ENCODE results near the gene PTPRN2. TPM values are rescaled to one million over a fixed set of nuclear protein-coding genes. Genes with fewer than 3 reads are reported as not detected.

The PTPRN2 gene
- total RNA-seq, 1 experiment from 2014 or later: 2.1 TPM

DNA sequence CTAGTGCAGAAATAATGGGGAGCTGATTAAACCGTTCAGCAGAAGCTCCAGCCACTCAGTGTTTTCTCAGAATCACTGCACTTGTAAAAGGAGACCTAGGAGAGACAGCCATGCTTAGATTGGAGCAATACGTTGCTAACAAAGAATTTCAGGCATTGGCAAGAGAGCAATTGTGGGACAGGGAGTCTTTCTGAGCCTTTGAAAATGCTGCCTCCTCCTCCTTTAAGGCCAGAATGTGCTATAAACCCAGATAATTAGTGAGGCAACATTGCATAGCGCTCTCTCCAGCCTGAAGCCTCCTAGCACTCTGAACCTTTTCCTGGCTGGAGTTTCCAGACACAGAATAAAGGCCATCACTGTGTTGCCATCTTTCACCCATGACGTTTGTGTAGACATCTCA, 18.5 kb upstream of the PTPRN2 start (continued):
- no peak for TF ChIP-seq YY1 (IDR thresholded peaks at IDR 0.05; ENCODE audit: extremely low read depth, insufficient replicate concordance, low read depth, low read length)
- TF ChIP-seq ZNF274 (IDR thresholded peaks at IDR 0.05; ENCODE audit: low read depth, low read length): no peak
- TF ChIP-seq ZFX (IDR thresholded peaks at IDR 0.05): no peak
- TF ChIP-seq, protein P1, sequence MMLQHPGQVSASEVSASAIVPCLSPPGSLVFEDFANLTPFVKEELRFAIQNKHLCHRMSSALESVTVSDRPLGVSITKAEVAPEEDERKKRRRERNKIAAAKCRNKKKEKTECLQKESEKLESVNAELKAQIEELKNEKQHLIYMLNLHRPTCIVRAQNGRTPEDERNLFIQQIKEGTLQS (IDR thresholded peaks at IDR 0.05): no peak

DNA sequence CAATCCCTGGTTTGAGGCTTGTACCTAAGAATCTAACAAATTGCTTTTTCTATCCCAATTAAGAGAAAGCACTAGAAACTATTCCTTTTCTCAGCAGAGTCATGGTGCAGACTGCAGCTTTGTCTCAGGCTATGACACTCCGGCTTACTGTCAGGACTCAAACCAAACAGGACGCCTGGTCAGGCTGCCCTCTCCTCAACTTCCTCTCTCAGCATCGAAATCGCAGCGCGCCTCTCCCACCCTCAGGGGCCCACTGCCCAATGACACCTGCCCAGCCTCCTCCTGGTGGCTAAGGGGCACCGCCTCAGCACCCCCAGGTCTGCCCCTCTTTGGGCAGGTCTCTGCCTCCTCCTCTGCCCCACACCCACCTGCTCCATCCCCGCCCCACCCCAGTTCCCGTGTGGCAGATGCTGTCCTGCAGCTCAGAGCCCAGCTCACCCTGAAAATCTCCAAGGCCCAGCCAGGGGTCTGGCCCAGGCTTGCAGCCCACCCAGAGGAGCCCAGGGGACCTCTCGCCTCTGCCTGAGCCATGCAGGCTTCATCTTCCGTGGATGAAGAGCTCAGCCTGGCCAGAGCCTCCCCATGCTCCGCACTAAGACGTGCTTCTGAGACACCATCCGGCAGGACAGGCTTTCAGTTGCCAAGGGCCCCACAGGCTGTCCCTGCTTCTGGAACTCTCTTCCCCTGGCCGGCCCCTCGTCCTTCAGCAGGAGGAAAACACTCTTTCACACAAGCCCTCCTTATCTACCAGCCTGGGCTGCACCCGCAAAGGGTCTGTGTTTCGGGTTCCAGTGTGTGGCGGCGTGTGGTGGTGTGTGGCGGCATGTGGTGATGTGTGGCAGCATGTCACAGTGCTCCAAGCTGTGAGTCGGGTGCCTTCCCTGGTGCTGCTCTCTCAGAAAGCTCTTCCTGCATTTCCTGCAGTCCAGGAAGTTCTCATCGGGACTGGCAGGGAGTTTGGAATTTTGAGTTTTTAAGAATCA, 16.4 kb upstream of the PTPRN2 start:
- Histone ChIP-seq H3K36me3 (ENCODE audit: control insufficient read depth in 1 of 2, insufficient read depth in 2 of 2, low read length in 2 of 2) (no peaks in the 10 kb centered on the region; a peak in 2 of 4 replicates), H3K4me3 (replicated peaks in 1 of 2; ENCODE audit: low read depth in 1 of 2, low read length in 2 of 2) (no peak overlapping the region), H3K9ac (ENCODE audit: low read length) (no peak overlapping the region), H3K9me3 (ENCODE audit: control insufficient read depth in 1 of 2, insufficient read depth in 1 of 2, low read depth in 1 of 2, low read length in 2 of 2) (no peaks in the 10 kb centered on the region), H2AFZ (ENCODE audit: low read depth, low read length, poor library complexity, severe bottlenecking) (no peak overlapping the region), H3K79me2 (ENCODE audit: insufficient read depth, low read length) (no peaks in the 10 kb centered on the region), H3K27me3 (ENCODE audit: insufficient read depth, low read length) (no peaks in the 10 kb centered on the region), H3K9me2 (ENCODE audit: insufficient read depth) (no peaks in the 10 kb centered on the region), H3K27ac (ENCODE audit: low read depth, low read length) (no peak overlapping the region), H3K4me2 (ENCODE audit: low read length) (no peak overlapping the region), H3K4me1 (ENCODE audit: control insufficient read depth in 1 of 2, insufficient read depth in 2 of 2, low read length in 2 of 2) (no peaks in the 10 kb centered on the region), H4K20me1 (ENCODE audit: insufficient read depth) (no peaks in the 10 kb centered on the region)
- TF ChIP-seq POLR2AphosphoS5 (IDR thresholded peaks at IDR 0.05; ENCODE audit: low read depth, low read length) (no peak), SIN3A (IDR thresholded peaks at IDR 0.05; ENCODE audit: low read depth) (no peak), ELF1 (IDR thresholded peaks at IDR 0.05; ENCODE audit: borderline replicate concordance, low read depth) (no peak), ZNF274 (IDR thresholded peaks at IDR 0.05; ENCODE audit: low read depth, low read length) (no peak), CBX3 (IDR thresholded peaks at IDR 0.05; ENCODE audit: low read depth) (no peak), RAD21 (IDR thresholded peaks at IDR 0.05; ENCODE audit: low read depth) (no peak), FOSL1 (IDR thresholded peaks at IDR 0.05; ENCODE audit: low read depth) (no peak), YY1 (IDR thresholded peaks at IDR 0.05; ENCODE audit: extremely low read depth, insufficient replicate concordance, low read depth, low read length) (no peak), CEBPB (IDR thresholded peaks at IDR 0.05; ENCODE audit: low read depth) (no peak), TCF7L2 (IDR thresholded peaks at IDR 0.05; ENCODE audit: borderline replicate concordance, extremely low read depth, insufficient read depth, insufficient read length) (no peak)
- TF ChIP-seq, protein P2, sequence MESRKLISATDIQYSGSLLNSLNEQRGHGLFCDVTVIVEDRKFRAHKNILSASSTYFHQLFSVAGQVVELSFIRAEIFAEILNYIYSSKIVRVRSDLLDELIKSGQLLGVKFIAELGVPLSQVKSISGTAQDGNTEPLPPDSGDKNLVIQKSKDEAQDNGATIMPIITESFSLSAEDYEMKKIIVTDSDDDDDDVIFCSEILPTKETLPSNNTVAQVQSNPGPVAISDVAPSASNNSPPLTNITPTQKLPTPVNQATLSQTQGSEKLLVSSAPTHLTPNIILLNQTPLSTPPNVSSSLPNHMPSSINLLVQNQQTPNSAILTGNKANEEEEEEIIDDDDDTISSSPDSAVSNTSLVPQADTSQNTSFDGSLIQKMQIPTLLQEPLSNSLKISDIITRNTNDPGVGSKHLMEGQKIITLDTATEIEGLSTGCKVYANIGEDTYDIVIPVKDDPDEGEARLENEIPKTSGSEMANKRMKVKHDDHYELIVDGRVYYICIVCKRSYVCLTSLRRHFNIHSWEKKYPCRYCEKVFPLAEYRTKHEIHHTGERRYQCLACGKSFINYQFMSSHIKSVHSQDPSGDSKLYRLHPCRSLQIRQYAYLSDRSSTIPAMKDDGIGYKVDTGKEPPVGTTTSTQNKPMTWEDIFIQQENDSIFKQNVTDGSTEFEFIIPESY (IDR thresholded peaks at IDR 0.05; ENCODE audit: extremely low read depth, insufficient replicate concordance, low read length): no peak
- TF ChIP-seq, protein P3, sequence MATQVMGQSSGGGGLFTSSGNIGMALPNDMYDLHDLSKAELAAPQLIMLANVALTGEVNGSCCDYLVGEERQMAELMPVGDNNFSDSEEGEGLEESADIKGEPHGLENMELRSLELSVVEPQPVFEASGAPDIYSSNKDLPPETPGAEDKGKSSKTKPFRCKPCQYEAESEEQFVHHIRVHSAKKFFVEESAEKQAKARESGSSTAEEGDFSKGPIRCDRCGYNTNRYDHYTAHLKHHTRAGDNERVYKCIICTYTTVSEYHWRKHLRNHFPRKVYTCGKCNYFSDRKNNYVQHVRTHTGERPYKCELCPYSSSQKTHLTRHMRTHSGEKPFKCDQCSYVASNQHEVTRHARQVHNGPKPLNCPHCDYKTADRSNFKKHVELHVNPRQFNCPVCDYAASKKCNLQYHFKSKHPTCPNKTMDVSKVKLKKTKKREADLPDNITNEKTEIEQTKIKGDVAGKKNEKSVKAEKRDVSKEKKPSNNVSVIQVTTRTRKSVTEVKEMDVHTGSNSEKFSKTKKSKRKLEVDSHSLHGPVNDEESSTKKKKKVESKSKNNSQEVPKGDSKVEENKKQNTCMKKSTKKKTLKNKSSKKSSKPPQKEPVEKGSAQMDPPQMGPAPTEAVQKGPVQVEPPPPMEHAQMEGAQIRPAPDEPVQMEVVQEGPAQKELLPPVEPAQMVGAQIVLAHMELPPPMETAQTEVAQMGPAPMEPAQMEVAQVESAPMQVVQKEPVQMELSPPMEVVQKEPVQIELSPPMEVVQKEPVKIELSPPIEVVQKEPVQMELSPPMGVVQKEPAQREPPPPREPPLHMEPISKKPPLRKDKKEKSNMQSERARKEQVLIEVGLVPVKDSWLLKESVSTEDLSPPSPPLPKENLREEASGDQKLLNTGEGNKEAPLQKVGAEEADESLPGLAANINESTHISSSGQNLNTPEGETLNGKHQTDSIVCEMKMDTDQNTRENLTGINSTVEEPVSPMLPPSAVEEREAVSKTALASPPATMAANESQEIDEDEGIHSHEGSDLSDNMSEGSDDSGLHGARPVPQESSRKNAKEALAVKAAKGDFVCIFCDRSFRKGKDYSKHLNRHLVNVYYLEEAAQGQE (IDR thresholded peaks at IDR 0.05; ENCODE audit: low read depth): no peak
- TF ChIP-seq, protein P4, sequence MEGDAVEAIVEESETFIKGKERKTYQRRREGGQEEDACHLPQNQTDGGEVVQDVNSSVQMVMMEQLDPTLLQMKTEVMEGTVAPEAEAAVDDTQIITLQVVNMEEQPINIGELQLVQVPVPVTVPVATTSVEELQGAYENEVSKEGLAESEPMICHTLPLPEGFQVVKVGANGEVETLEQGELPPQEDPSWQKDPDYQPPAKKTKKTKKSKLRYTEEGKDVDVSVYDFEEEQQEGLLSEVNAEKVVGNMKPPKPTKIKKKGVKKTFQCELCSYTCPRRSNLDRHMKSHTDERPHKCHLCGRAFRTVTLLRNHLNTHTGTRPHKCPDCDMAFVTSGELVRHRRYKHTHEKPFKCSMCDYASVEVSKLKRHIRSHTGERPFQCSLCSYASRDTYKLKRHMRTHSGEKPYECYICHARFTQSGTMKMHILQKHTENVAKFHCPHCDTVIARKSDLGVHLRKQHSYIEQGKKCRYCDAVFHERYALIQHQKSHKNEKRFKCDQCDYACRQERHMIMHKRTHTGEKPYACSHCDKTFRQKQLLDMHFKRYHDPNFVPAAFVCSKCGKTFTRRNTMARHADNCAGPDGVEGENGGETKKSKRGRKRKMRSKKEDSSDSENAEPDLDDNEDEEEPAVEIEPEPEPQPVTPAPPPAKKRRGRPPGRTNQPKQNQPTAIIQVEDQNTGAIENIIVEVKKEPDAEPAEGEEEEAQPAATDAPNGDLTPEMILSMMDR (IDR thresholded peaks at IDR 0.05 in 2 of 3, conservative IDR thresholded peaks at IDR 0.05 in 1 of 3; ENCODE audit: borderline replicate concordance in 1 of 3, insufficient read depth in 1 of 3, low read depth in 2 of 3, low read length in 2 of 3): no peak
- ATAC-seq (no peak), DNase-seq (ENCODE audit: low read depth, low spot score) (no peak)
- BruUV-seq (replicated peaks): no TSS peak
- intact Hi-C loops (cut with micrococcal nuclease): no loop called here
- CTCF ChIA-PET: interaction anchor here (0.7 kb wide), 1 partner anchor 9 kb away, joined by 4 read pairs; no protein-coding TSS in a partner anchor
- POLR2A ChIA-PET: no interaction called here
- RAD21 ChIA-PET (ENCODE audit: low non-redundant PET in 1 of 2, low total read pairs in 2 of 2, uncharacterized antibody in 2 of 2, unreplicated experiment in 2 of 2): no interaction called here
